Umbilical cord (tissue), 2 donors: ENCODE data around the gene FBXL14. TPM values are rescaled to one million over a fixed set of nuclear protein-coding genes. Genes with fewer than 3 reads are reported as not detected.

Experiments used
- DNase-seq: peaks from one replicate; pipeline ENCODE4 v3.0.0-alpha.2; 2015; ENCODE audit warnings: low spot score
- total RNA-seq: library from RNA; depleted of rRNA; stranded (reverse); fragments of >200 nt; gene quantifications from one replicate; pipeline ENCODE4 v1.2.3, GENCODE V29; 2014; ENCODE audit warnings: low replicate concordance; ENCODE audit not compliant: insufficient read depth

The FBXL14 gene
- total RNA-seq, 1 donor from 2014 or later, result 9.6 TPM

GRCh38 chr12:1593174-1594005, 991 bp downstream of the FBXL14 start:
- DNase-seq, result no peak

- DNase-seq, result peak; percentile 72
Measured at GRCh38 chr12:1592444-1593173, 1.8 kb downstream of the FBXL14 start.

GRCh38 chr12:1591543-1591942, 2.8 kb downstream of the FBXL14 start:
- no peak for DNase-seq

GRCh38 chr12:1591034-1591433, 3.3 kb downstream of the FBXL14 start:
- DNase-seq, result peak; percentile 47

- peak; percentile 88 for DNase-seq
Measured at GRCh38 chr12:1590221-1590979, 4.0 kb downstream of the FBXL14 start.

GRCh38 chr12:1588575-1588947, 5.8 kb downstream of the FBXL14 start:
- no peak for DNase-seq

GRCh38 chr12:1587927-1588574, 6.3 kb downstream of the FBXL14 start:
- DNase-seq, result no peak

- DNase-seq, result no peak
Measured at GRCh38 chr12:1584326-1584725, 10.1 kb downstream of the FBXL14 start.

GRCh38 chr12:1583421-1584078, 10.8 kb downstream of the FBXL14 start:
- DNase-seq, result peak; percentile 92

GRCh38 chr12:1582709-1583050, 11.7 kb downstream of the FBXL14 start:
- DNase-seq, result no peak

GRCh38 chr12:1581973-1582708, 12.2 kb downstream of the FBXL14 start:
- peak; percentile 66 for DNase-seq

GRCh38 chr12:1580526-1580925, 13.9 kb downstream of the FBXL14 start:
- no peak for DNase-seq

GRCh38 chr12:1579651-1580435, 14.5 kb downstream of the FBXL14 start:
- no peak for DNase-seq

GRCh38 chr12:1576410-1577241, 17.8 kb downstream of the FBXL14 start:
- peak; percentile 98 for DNase-seq

GRCh38 chr12:1575408-1576401, 18.7 kb downstream of the FBXL14 start:
- peak; percentile 60 for DNase-seq

GRCh38 chr12:1574865-1575259, 19.5 kb downstream of the FBXL14 start:
- DNase-seq, result no peak
